Karpas-422 (cell line): ENCODE results near the gene KCNE4. TPM values are rescaled to one million over a fixed set of nuclear protein-coding genes. Genes with fewer than 3 reads are reported as not detected.

Source experiments
- DNase-seq: peaks from one replicate; pipeline ENCODE4 v3.0.0-alpha.2; 2015
- H2AFZ ChIP-seq: fragments of 200-600 bp; sonication (generic); 2 replicates; pipeline ENCODE4 v1.6.1; 2014; ENCODE audit warnings: antibody characterized with exemption, low read length, mixed read lengths
- H3K27ac ChIP-seq: fragments of 200-600 bp; sonication (generic); 2 replicates; pipeline ENCODE4 v1.5.1; 2014; ENCODE audit warnings: mild to moderate bottlenecking, low read length, moderate library complexity
- H3K27me3 ChIP-seq: fragments of 200-600 bp; sonication (generic); 2 replicates; pipeline ENCODE4 v1.6.1; 2014; ENCODE audit warnings: low read length, mixed read lengths
- H3K36me3 ChIP-seq: fragments of 200-600 bp; sonication (generic); 2 replicates; pipeline ENCODE4 v1.6.1; 2014; ENCODE audit warnings: low read length, mixed read lengths; ENCODE audit not compliant: insufficient read depth
- H3K4me1 ChIP-seq: fragments of 200-600 bp; sonication (generic); 2 replicates; pipeline ENCODE4 v1.6.1; 2014; ENCODE audit warnings: mild to moderate bottlenecking, low read length, mixed read lengths
- H3K4me2 ChIP-seq: fragments of 200-600 bp; sonication (generic); 2 replicates; pipeline ENCODE4 v1.6.1; 2014; ENCODE audit warnings: low read length, low read depth, mild to moderate bottlenecking; ENCODE audit not compliant: poor library complexity, severe bottlenecking
- H3K4me3 ChIP-seq: fragments of 200-600 bp; sonication (generic); 2 replicates; pipeline ENCODE4 v1.5.1; 2014; ENCODE audit warnings: mild to moderate bottlenecking, antibody characterized with exemption, low read length, mixed read lengths
- H3K79me2 ChIP-seq: fragments of 200-600 bp; sonication (generic); 2 replicates; pipeline ENCODE4 v1.6.1; 2014; ENCODE audit warnings: mild to moderate bottlenecking, low read length, mixed read lengths
- H3K9ac ChIP-seq: fragments of 200-600 bp; sonication (generic); 2 replicates; pipeline ENCODE4 v1.6.0; 2014; ENCODE audit warnings: low read length
- H3K9me2 ChIP-seq: fragments of 200-600 bp; sonication (generic), shearing (Covaris generic); replicated peaks from 2 replicates; pipeline ENCODE4 v1.6.0; 2014; ENCODE audit warnings: mild to moderate bottlenecking, low read length, moderate library complexity; ENCODE audit not compliant: insufficient read depth
- H3K9me3 ChIP-seq: fragments of 300-700, 200-600 bp; sonication (generic); 2 replicates; pipeline ENCODE4 v1.6.1; 2014; ENCODE audit warnings: low read length, mixed read lengths
- H4K20me1 ChIP-seq: fragments of 200-600 bp; sonication (generic); 2 replicates; pipeline ENCODE4 v1.6.1; 2014; ENCODE audit warnings: mild to moderate bottlenecking, antibody characterized with exemption, low read length, low read depth; ENCODE audit not compliant: insufficient read depth
- total RNA-seq: library from RNA; depleted of rRNA; stranded (reverse); fragments of >200 nt; shearing (Covaris generic); gene quantifications from 2 replicates; pipeline ENCODE4 v1.2.3, GENCODE V29; 2014; ENCODE audit warnings: low replicate concordance

Gene KCNE4
- total RNA-seq, 1 experiment from 2014 or later, result not detected

DNA sequence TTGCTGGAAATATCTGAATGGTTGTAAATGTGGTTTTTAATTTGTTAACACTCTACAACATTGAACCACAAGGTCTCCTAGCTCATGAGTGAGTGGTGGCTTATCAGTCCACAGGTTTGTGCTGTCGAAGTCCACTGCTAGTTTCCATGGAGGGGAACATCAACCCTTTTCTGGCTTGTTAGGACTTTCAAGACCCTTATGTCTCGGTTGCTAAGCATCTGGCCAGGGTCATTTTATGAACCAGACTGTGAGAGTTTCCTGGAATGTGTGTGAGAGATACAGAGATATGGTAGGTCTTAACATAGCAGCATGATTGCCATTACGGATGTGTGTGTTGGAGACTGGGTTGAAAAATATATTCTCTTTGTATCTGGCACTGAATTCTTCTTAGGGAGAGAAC lies 36.9 kb downstream of the KCNE4 start:
- Histone ChIP-seq H3K36me3 (no peaks in the 10 kb centered on the region), H3K27me3 (no peaks in the 10 kb centered on the region), H3K4me2 (no peak overlapping the region), H4K20me1 (no peaks in the 10 kb centered on the region), H3K9ac (no peak overlapping the region), H2AFZ (no peak overlapping the region), H3K9me3 (no peaks in the 10 kb centered on the region), H3K27ac (no peak overlapping the region), H3K9me2 (no peaks in the 10 kb centered on the region), H3K79me2 (no peaks in the 10 kb centered on the region), H3K4me3 (no peak overlapping the region), H3K4me1 (no peaks in the 10 kb centered on the region)
- no peak for DNase-seq

- H3K4me1 ChIP-seq, result no peaks in the 10 kb centered on the region
- H3K9me2 ChIP-seq, result no peaks in the 10 kb centered on the region
- no peak overlapping the region for H3K4me3 ChIP-seq
- H2AFZ ChIP-seq, result no peak overlapping the region
- H3K9ac ChIP-seq, result no peak overlapping the region
- H3K9me3 ChIP-seq, result no peaks in the 10 kb centered on the region
- H3K4me2 ChIP-seq, result no peak overlapping the region
- no peak overlapping the region for H3K27ac ChIP-seq
- no peaks in the 10 kb centered on the region for H3K36me3 ChIP-seq
- no peak for DNase-seq
- no peaks in the 10 kb centered on the region for H3K79me2 ChIP-seq
- no peaks in the 10 kb centered on the region for H3K27me3 ChIP-seq
- no peaks in the 10 kb centered on the region for H4K20me1 ChIP-seq
These were observed 38.0 kb downstream of the KCNE4 start for GRCh38 chr2:223090039-223090438.

- no peak overlapping the region for H3K27ac ChIP-seq
- no peaks in the 10 kb centered on the region for H3K9me2 ChIP-seq
- H3K4me1 ChIP-seq, result no peaks in the 10 kb centered on the region
- H3K27me3 ChIP-seq, result no peaks in the 10 kb centered on the region
- H3K9me3 ChIP-seq, result no peaks in the 10 kb centered on the region
- no peaks in the 10 kb centered on the region for H3K79me2 ChIP-seq
- no peaks in the 10 kb centered on the region for H3K36me3 ChIP-seq
- H3K4me2 ChIP-seq, result no peak overlapping the region
- no peak overlapping the region for H2AFZ ChIP-seq
- H3K9ac ChIP-seq, result no peak overlapping the region
- no peak for DNase-seq
- H3K4me3 ChIP-seq, result no peak overlapping the region
- H4K20me1 ChIP-seq, result no peaks in the 10 kb centered on the region
These were observed 38.7 kb downstream of the KCNE4 start for GRCh38 chr2:223090540-223091235.

DNA sequence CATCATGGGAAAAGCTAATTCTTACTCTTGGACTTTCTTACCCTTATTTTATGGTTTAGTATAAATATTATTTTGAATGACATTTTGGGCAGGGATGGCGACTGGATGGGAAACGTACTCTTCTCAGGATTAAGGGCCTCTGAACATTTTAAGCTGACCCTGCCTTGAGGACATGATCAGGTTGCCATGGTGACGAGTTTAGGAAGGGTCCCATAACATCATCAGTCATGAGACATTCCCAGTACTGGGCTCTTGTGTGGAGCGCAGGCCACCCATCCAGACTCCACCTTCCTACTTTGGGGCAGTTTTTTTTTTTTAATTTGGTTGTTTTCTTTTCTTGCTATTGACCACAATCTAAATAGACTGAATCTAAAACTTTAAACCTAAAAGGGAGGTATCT lies 40.7 kb downstream of the KCNE4 start:
- Histone ChIP-seq H3K4me1 (no peaks in the 10 kb centered on the region), H3K4me2 (no peak overlapping the region), H3K9me2 (no peaks in the 10 kb centered on the region), H3K9ac (no peak overlapping the region), H3K79me2 (no peaks in the 10 kb centered on the region), H3K27me3 (no peaks in the 10 kb centered on the region), H3K36me3 (no peaks in the 10 kb centered on the region), H4K20me1 (no peaks in the 10 kb centered on the region), H3K9me3 (no peaks in the 10 kb centered on the region), H3K4me3 (no peak overlapping the region), H3K27ac (no peak overlapping the region), H2AFZ (no peak overlapping the region)
- no peak for DNase-seq

- no peak for DNase-seq
- Histone ChIP-seq H3K4me1 (no peaks in the 10 kb centered on the region), H3K4me2 (no peak overlapping the region), H3K9ac (no peak overlapping the region), H4K20me1 (no peaks in the 10 kb centered on the region), H3K27ac (no peak overlapping the region), H3K36me3 (no peaks in the 10 kb centered on the region), H2AFZ (no peak overlapping the region), H3K27me3 (no peaks in the 10 kb centered on the region), H3K9me2 (no peaks in the 10 kb centered on the region), H3K79me2 (no peaks in the 10 kb centered on the region), H3K4me3 (no peak overlapping the region), H3K9me3 (no peaks in the 10 kb centered on the region)
These were observed 41.6 kb downstream of the KCNE4 start for GRCh38 chr2:223093436-223094241.

DNA sequence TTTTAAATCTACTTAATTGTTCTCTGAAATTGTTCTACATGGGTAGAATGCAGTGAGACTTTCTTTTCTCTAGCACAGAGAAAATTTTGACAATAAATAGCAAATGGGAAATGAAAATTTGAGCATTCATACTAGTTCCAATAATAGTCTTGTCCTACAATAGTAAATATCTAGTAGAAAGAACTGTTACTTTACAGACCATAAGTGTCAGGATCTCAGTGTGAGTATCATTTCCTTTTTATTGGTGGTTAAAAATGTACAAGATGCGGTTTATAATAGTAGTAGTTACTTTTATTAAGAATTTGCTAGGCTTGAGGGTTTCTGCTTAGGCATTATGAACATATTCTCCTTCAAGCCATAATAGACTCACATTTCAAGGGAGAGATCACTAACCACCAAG lies 43.2 kb downstream of the KCNE4 start:
- H3K4me3 ChIP-seq, result no peak overlapping the region
- no peaks in the 10 kb centered on the region for H3K27me3 ChIP-seq
- H3K9me3 ChIP-seq, result no peaks in the 10 kb centered on the region

GRCh38 chr2:223096235-223096970 lies 44.4 kb downstream of the KCNE4 start:
- H3K9me3 ChIP-seq, result no peaks in the 10 kb centered on the region
- H4K20me1 ChIP-seq, result no peaks in the 10 kb centered on the region
- DNase-seq, result no peak
- H3K4me3 ChIP-seq, result no peak overlapping the region
- H3K4me1 ChIP-seq, result no peaks in the 10 kb centered on the region
- H3K27me3 ChIP-seq, result no peaks in the 10 kb centered on the region
- H3K79me2 ChIP-seq, result no peaks in the 10 kb centered on the region
- no peak overlapping the region for H2AFZ ChIP-seq
- H3K36me3 ChIP-seq, result no peaks in the 10 kb centered on the region
- H3K4me2 ChIP-seq, result no peak overlapping the region
- no peak overlapping the region for H3K27ac ChIP-seq
- no peak overlapping the region for H3K9ac ChIP-seq
- H3K9me2 ChIP-seq, result no peaks in the 10 kb centered on the region

More for the DNA sequence above, 43.2 kb downstream of the KCNE4 start:
- Histone ChIP-seq H3K4me1 (no peaks in the 10 kb centered on the region), H3K27ac (no peak overlapping the region), H3K79me2 (no peaks in the 10 kb centered on the region), H3K4me2 (no peak overlapping the region), H3K36me3 (no peaks in the 10 kb centered on the region), H2AFZ (no peak overlapping the region), H3K9ac (no peak overlapping the region), H4K20me1 (no peaks in the 10 kb centered on the region), H3K9me2 (no peaks in the 10 kb centered on the region)
- no peak for DNase-seq

DNA sequence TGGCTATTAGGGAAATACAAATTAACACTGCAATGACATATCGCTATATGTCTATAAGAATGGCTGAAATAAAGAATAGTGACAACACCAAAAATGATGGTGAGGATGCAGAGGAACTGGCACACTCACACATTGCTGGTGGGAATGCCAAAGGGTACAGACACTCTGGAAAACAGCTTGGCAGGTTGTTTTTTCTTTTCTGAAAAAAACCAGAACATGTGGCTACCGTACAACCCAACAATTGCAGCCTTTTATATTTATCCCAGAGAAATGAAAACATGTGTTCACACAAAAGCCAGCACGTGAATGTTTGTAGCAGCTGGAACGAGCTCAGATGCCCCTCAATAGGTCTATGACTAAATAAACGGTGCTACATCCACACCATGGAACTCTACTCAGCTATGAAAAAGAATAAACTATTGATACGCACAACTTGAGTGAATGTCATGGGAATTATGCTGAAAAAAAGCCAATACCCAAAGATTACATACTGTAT lies 45.9 kb downstream of the KCNE4 start:
- H4K20me1 ChIP-seq, result no peaks in the 10 kb centered on the region
- H3K27ac ChIP-seq, result no peak overlapping the region
- H3K9me2 ChIP-seq, result no peaks in the 10 kb centered on the region
- H3K4me2 ChIP-seq, result no peak overlapping the region
- no peak overlapping the region for H3K9ac ChIP-seq
- no peaks in the 10 kb centered on the region for H3K9me3 ChIP-seq
- no peaks in the 10 kb centered on the region for H3K36me3 ChIP-seq
- H3K79me2 ChIP-seq, result no peaks in the 10 kb centered on the region
- H3K27me3 ChIP-seq, result no peaks in the 10 kb centered on the region
- H3K4me3 ChIP-seq, result no peak overlapping the region
- DNase-seq, result no peak
- H2AFZ ChIP-seq, result no peak overlapping the region
- no peaks in the 10 kb centered on the region for H3K4me1 ChIP-seq
